Spinal cord (tissue), 10 donors: ENCODE measurements around the gene TWF2. TPM values are rescaled to one million over a fixed set of nuclear protein-coding genes. Genes with fewer than 3 reads are reported as not detected.
"Not testable (repeated sequence)": the region's sequence is repeated elsewhere in the genome, so short reads cannot be mapped to it uniquely, and the experiment has no call there.

Experiments used
- DNase-seq, 6 donors: peaks; one replicate each; pipeline versions ENCODE4 v3.0.0 to v3.0.0-alpha.2; 2013 to 2015; ENCODE audit warnings: low spot score in 6 of 6, low read depth in 4 of 6
- H3K27ac ChIP-seq: one replicate; pipeline ENCODE4 v1.5.1; 2013; ENCODE audit warnings: low read depth, low read length, control low read depth
- H3K27me3 ChIP-seq: one replicate; pipeline ENCODE4 v1.6.1; 2013; ENCODE audit warnings: low read length; ENCODE audit not compliant: control insufficient read depth, insufficient read depth
- H3K36me3 ChIP-seq: one replicate; pipeline ENCODE4 v1.6.1; 2013; ENCODE audit warnings: low read length; ENCODE audit not compliant: control insufficient read depth, insufficient read depth
- H3K4me1 ChIP-seq: one replicate; pipeline ENCODE4 v1.6.1; 2013; ENCODE audit warnings: low read length; ENCODE audit not compliant: control insufficient read depth, insufficient read depth
- H3K4me3 ChIP-seq: one replicate; pipeline ENCODE4 v1.5.1; 2013; ENCODE audit warnings: low read depth, low read length, control low read depth
- H3K9me3 ChIP-seq: one replicate; pipeline ENCODE4 v1.6.1; 2013; ENCODE audit warnings: low read length; ENCODE audit not compliant: control insufficient read depth, insufficient read depth
- WGBS: methylation state at CpG from one replicate; pipeline ENCODE4 v1.1.5; 2013; ENCODE audit warnings: missing lambda C conversion rate; ENCODE audit not compliant: insufficient coverage; 5-methylcytosine and 5-hydroxymethylcytosine counted together
- polyA plus RNA-seq, 2 donors: library from polyadenylated mRNA; unstranded; fragments of 120-200 nt; gene quantifications; one replicate each; pipeline ENCODE4 v1.2.1, GENCODE V29; 2013; ENCODE audit not compliant: insufficient read length in 2 of 2
- total RNA-seq, 2 donors: library from RNA; depleted of rRNA in 1 of 2; stranded (reverse); fragments of 120-200 nt in 1 of 2; fragments of >200 nt in 1 of 2; gene quantifications; one replicate each; pipeline versions ENCODE4 v1.2.3 to v1.2.4, GENCODE V29; 2013 to 2014
- donor health status: healthy.

TWF2 gene
- total and polyA plus RNA-seq, 4 donors: 20.8 to 36.3 (median 30.9) TPM

GRCh38 chr3:52278510-52279069 is 39.6 kb upstream of the TWF2 start, which contains the start of gene WDR82:
Gene WDR82, minus strand, starts transcription at chr3:52278649. Its CDS starts 288 bp downstream, at chr3:52278361.
- H3K27ac ChIP-seq: peak within 1 kb of the TSS; percentile 97
- H3K36me3 ChIP-seq: peaks cover 10% of the 10 kb centered on the region
- peak; percentile 78 to 98 (median 90) for DNase-seq
- H3K4me1 ChIP-seq: peaks cover 42% of the 10 kb centered on the region
- H3K27me3 ChIP-seq: no peaks in the 10 kb centered on the region
- WGBS: under 1% methylated on average over 57 of the region's 58 CpGs
- H3K4me3 ChIP-seq: peak within 1 kb of the TSS; percentile 76
- no peaks in the 10 kb centered on the region for H3K9me3 ChIP-seq

- H3K4me3 ChIP-seq: peak overlapping the region; percentile 76
- H3K4me1 ChIP-seq: peaks cover 44% of the 10 kb centered on the region
- peaks cover 12% of the 10 kb centered on the region for H3K36me3 ChIP-seq
- H3K9me3 ChIP-seq: no peaks in the 10 kb centered on the region
- no peaks in the 10 kb centered on the region for H3K27me3 ChIP-seq
- DNase-seq: no peak
- peak overlapping the region; percentile 97 for H3K27ac ChIP-seq
- whole genome bisulfite sequencing: under 1% methylated on average over 53 of the region's 54 CpGs
Measured at GRCh38 chr3:52277972-52278509, 39.1 kb upstream of the TWF2 start.

GRCh38 chr3:52277071-52277964 is 38.4 kb upstream of the TWF2 start:
- WGBS: under 1% methylated on average over 22 of the region's 28 CpGs
- peaks cover 44% of the 10 kb centered on the region for H3K4me1 ChIP-seq
- H3K27me3 ChIP-seq: no peaks in the 10 kb centered on the region

GRCh38 chr3:52274781-52275180 is 35.8 kb upstream of the TWF2 start:
- DNase-seq, H3K9me3 ChIP-seq, H3K4me3 ChIP-seq, H3K27me3 ChIP-seq, H3K27ac ChIP-seq: not testable (repeated sequence)
- Histone ChIP-seq H3K36me3 (peaks cover 18% of the 10 kb centered on the region), H3K4me1 (peaks cover 41% of the 10 kb centered on the region)
- 84% methylated on average over 3 of the region's 18 CpGs for WGBS

More at GRCh38 chr3:52277071-52277964, 38.4 kb upstream of the TWF2 start:
- DNase-seq: peak in 3 of 6 donors; percentile 53 to 81 (median 76)
- H3K4me3 ChIP-seq: peak overlapping the region; percentile 76
- H3K27ac ChIP-seq: peak overlapping the region; percentile 97
- H3K36me3 ChIP-seq: peaks cover 14% of the 10 kb centered on the region
- H3K9me3 ChIP-seq: no peaks in the 10 kb centered on the region

- Histone ChIP-seq H3K27ac (no peak overlapping the region), H3K36me3 (peaks cover 33% of the 10 kb centered on the region), H3K4me1 (peaks cover 33% of the 10 kb centered on the region), H3K4me3 (no peak overlapping the region), H3K27me3 (no peaks in the 10 kb centered on the region), H3K9me3 (no peaks in the 10 kb centered on the region)
- WGBS: no CpG with 5 or more reads among the region's 3 CpGs
- no peak for DNase-seq
Measured at GRCh38 chr3:52272831-52273230, 33.9 kb upstream of the TWF2 start.

- not testable (repeated sequence) for H3K27me3 ChIP-seq, H3K9me3 ChIP-seq, DNase-seq, H3K27ac ChIP-seq, H3K4me3 ChIP-seq
- peaks cover 33% of the 10 kb centered on the region for H3K4me1 ChIP-seq
- peaks cover 34% of the 10 kb centered on the region for H3K36me3 ChIP-seq
- 93% methylated on average over 3 of the region's 9 CpGs for WGBS
Measured at GRCh38 chr3:52272172-52272571, 33.2 kb upstream of the TWF2 start.

GRCh38 chr3:52270252-52270754 is 31.3 kb upstream of the TWF2 start:
- H3K4me3 ChIP-seq: no peak overlapping the region
- peaks cover 45% of the 10 kb centered on the region for H3K36me3 ChIP-seq
- H3K27ac ChIP-seq: no peak overlapping the region

GRCh38 chr3:52269776-52270175 is 30.8 kb upstream of the TWF2 start:
- Histone ChIP-seq H3K36me3 (peaks cover 48% of the 10 kb centered on the region), H3K9me3 (no peaks in the 10 kb centered on the region), H3K4me1 (peaks cover 13% of the 10 kb centered on the region), H3K27me3 (no peaks in the 10 kb centered on the region), H3K4me3 (no peak overlapping the region), H3K27ac (no peak overlapping the region)
- DNase-seq: no peak
- 86% methylated on average over 1 of the region's 3 CpGs for WGBS

More at GRCh38 chr3:52270252-52270754, 31.3 kb upstream of the TWF2 start:
- no peak for DNase-seq
- Histone ChIP-seq H3K9me3 (no peaks in the 10 kb centered on the region), H3K27me3 (no peaks in the 10 kb centered on the region), H3K4me1 (peaks cover 17% of the 10 kb centered on the region)
- 78% methylated on average over 6 of the region's 9 CpGs for WGBS

GRCh38 chr3:52268036-52268435 is 29.1 kb upstream of the TWF2 start:
- Histone ChIP-seq H3K4me1 (peaks cover 2% of the 10 kb centered on the region), H3K27me3 (no peaks in the 10 kb centered on the region), H3K27ac (no peak overlapping the region), H3K36me3 (peaks cover 53% of the 10 kb centered on the region), H3K9me3 (no peaks in the 10 kb centered on the region), H3K4me3 (no peak overlapping the region)
- no peak for DNase-seq
- 95% methylated on average over 7 of the region's 7 CpGs for WGBS
